Thyroid gland (tissue), 4 donors: ENCODE results near the gene DFFA. TPM values are rescaled to one million over a fixed set of nuclear protein-coding genes. Genes with fewer than 3 reads are reported as not detected.

Source experiments
- DNase-seq, 2 donors: peaks; one replicate each; pipeline ENCODE4 v3.0.0-alpha.2; 2019
- H3K27ac ChIP-seq, 3 donors: fragments of 200-600 bp; sonication (generic); 1 replicate in 2 of 3; 2 replicates in 1 of 3; pipeline ENCODE4 v1.5.1; 2016 to 2019; ENCODE audit warnings: mild to moderate bottlenecking in 1 of 3, moderate library complexity in 1 of 3
- H3K27me3 ChIP-seq: fragments of 200-600 bp; sonication (generic); one replicate; pipeline ENCODE4 v1.5.1; 2019
- H3K36me3 ChIP-seq, 2 donors: fragments of 200-600 bp; sonication (generic); one replicate each; pipeline ENCODE4 v1.5.1; 2016 to 2019
- H3K4me1 ChIP-seq, 2 donors: fragments of 200-600 bp; sonication (generic); one replicate each; pipeline ENCODE4 v1.5.1; 2017 to 2019
- H3K4me3 ChIP-seq, 3 donors: fragments of 200-600 bp; sonication (generic); replicated peaks in 1 of 3; 1 replicate in 2 of 3; 2 replicates in 1 of 3; pipeline ENCODE4 v1.5.1; 2016; ENCODE audit warnings: mild to moderate bottlenecking in 1 of 3
- H3K9me3 ChIP-seq: fragments of 200-600 bp; sonication (generic); one replicate; pipeline ENCODE4 v1.5.1; 2017
- POLR2A ChIP-seq, 2 donors: fragments of 450-650 bp; IDR thresholded peaks; one replicate each; pipeline ENCODE4 v1.6.1; 2017; ENCODE audit warnings: antibody characterized with exemption in 2 of 2, mild to moderate bottlenecking in 2 of 2, moderate library complexity in 1 of 2
- WGBS, 2 donors: methylation state at CpG; one replicate each; pipeline ENCODE4 v1.1.5; 2017; 5-methylcytosine and 5-hydroxymethylcytosine counted together
- intact Hi-C: fragments of 100-400 bp; cut with DNase I; formaldehyde crosslinking; loops from one replicate; pipeline ENCODE4 v1.15.1; 2023
- total RNA-seq, 4 donors: library from RNA; depleted of rRNA; stranded (reverse); fragments of >200 nt; gene quantifications; one replicate each; pipeline ENCODE4 v1.2.3, GENCODE V29; 2016
- TF ChIP-seq, protein P1 (sequence below), 6 experiments: fragments of 200-600 bp in 3 of 6; fragments of 450-650 bp in 3 of 6; sonication (generic) in 3 of 6; IDR thresholded peaks; one replicate each; pipeline ENCODE4 v1.5.1; 2016 to 2019; ENCODE audit warnings: antibody characterized with exemption in 6 of 6, mild to moderate bottlenecking in 2 of 6, inconsistent platforms in 1 of 6, moderate library complexity in 1 of 6

Gene DFFA
- total RNA-seq, 4 donors from 2014 or later = 24.2 to 30.3 (median 27.5) TPM

DNA sequence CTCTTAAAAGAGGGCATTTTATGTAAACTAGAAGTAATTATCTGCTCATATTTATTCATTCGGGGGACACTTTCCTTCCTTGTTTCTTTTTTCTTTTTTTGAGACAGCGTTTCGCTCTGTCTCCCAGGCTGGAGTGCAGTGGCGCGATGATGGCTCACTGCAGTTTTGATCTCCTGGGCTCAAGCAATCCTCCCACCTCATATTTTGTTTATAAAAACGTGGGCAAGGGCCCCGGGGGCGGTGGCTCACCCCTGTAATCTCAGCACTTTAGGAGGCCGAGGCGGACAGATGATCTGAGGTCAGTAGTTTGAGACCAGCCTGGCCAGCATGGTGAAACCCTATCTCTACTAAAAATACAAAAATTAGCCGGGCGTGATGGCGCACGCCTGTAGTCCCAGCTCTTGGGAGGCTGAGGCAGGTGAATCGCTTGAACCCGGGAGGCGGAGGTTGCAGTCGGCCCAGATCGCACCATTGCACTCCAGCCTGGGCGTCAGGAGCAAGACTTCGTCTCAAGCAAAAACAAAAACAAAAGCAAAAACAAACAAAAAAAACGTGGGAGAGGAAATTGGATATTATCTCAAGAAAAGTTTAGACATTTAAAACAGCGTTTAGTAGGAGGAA, 926 bp upstream of the DFFA start:
- WGBS, 2 donors = 85 to 88% methylated on average over 23 of the region's 23 CpGs

DNA sequence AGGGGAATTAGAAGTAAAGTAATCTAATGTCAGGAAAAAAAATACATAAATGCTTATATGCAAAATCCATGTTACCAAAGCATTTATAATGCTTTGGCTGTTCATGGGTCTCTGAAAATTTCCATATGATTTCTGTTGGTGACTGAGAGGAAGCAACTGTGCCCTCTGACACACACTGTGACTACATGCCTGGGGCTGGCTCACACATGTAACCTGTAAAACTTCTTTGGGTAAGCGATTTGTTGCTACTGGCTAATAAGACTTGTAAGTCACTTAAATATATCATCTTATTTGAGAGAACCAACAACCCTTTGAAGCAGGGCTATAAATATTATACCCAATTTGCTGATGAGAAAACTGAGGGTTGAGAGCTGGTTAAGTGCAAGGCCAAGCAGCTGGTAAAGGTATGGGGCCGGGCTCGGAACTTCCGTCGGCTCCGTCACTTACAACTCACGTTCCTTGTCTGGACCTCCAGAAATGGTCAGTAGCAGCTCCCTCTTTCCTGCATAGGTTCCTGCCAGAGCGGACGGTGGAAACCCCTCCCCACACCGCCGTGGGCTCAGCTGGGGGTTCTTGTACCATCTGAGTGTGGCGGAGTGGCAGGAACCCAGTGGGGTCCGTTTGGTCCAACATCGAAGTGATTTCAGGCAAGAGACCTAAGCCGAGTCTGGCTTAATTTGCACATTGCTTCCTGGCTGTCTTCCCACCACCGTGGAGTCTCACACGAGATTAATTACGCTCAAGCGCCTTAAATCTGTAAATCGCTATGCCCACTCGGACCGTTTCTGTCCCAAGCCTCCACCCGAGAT, 714 bp downstream of the DFFA start:
- Histone ChIP-seq H3K27me3 (no peaks in the 10 kb centered on the region), H3K9me3 (no peaks in the 10 kb centered on the region), H3K4me1 (peaks cover 4 to 15% of the 10 kb centered on the region in 2 donors), H3K4me3 (peak overlapping the region; percentile 31 to 80 (median 60)), H3K36me3 (peaks cover 0 to 18% of the 10 kb centered on the region in 2 donors), H3K27ac (peak overlapping the region in 2 of 3 donors; percentile 20 to 71)
- 6 to 8% methylated on average over 23 of the region's 23 CpGs for WGBS, 2 donors
- TF ChIP-seq POLR2A (IDR thresholded peaks at IDR 0.05) = no peak
- TF ChIP-seq, protein P1, sequence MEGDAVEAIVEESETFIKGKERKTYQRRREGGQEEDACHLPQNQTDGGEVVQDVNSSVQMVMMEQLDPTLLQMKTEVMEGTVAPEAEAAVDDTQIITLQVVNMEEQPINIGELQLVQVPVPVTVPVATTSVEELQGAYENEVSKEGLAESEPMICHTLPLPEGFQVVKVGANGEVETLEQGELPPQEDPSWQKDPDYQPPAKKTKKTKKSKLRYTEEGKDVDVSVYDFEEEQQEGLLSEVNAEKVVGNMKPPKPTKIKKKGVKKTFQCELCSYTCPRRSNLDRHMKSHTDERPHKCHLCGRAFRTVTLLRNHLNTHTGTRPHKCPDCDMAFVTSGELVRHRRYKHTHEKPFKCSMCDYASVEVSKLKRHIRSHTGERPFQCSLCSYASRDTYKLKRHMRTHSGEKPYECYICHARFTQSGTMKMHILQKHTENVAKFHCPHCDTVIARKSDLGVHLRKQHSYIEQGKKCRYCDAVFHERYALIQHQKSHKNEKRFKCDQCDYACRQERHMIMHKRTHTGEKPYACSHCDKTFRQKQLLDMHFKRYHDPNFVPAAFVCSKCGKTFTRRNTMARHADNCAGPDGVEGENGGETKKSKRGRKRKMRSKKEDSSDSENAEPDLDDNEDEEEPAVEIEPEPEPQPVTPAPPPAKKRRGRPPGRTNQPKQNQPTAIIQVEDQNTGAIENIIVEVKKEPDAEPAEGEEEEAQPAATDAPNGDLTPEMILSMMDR (IDR thresholded peaks at IDR 0.05) = no peak
- intact Hi-C loops = no loop called here
- no peak for DNase-seq

More for the DNA sequence above, 926 bp upstream of the DFFA start:
- H3K27me3 ChIP-seq = no peaks in the 10 kb centered on the region
- H3K27ac ChIP-seq = no peak overlapping the region
- peaks cover 0 to 9% of the 10 kb centered on the region in 2 donors for H3K36me3 ChIP-seq
- no peaks in the 10 kb centered on the region for H3K9me3 ChIP-seq
- intact Hi-C loops = no loop called here
- peaks cover 4 to 15% of the 10 kb centered on the region in 2 donors for H3K4me1 ChIP-seq
- DNase-seq = no peak
- TF ChIP-seq, protein P1 (IDR thresholded peaks at IDR 0.05) = no peak
- no peak for TF ChIP-seq POLR2A (IDR thresholded peaks at IDR 0.05)
- H3K4me3 ChIP-seq = no peak overlapping the region

GRCh38 chr1:10470043-10470442, 2.3 kb downstream of the DFFA start:
- DNase-seq = no peak
- Histone ChIP-seq H3K4me1 (peaks cover 0 to 8% of the 10 kb centered on the region in 2 donors), H3K27ac (no peak overlapping the region), H3K9me3 (no peaks in the 10 kb centered on the region), H3K36me3 (peaks cover 1 to 33% of the 10 kb centered on the region in 2 donors), H3K4me3 (no peak overlapping the region), H3K27me3 (no peaks in the 10 kb centered on the region)
- no peak for TF ChIP-seq POLR2A (IDR thresholded peaks at IDR 0.05)
- TF ChIP-seq, protein P1 (IDR thresholded peaks at IDR 0.05) = no peak
- 91 to 97% methylated on average over 4 of the region's 4 CpGs for WGBS, 2 donors
- intact Hi-C loops = no loop called here

DNA sequence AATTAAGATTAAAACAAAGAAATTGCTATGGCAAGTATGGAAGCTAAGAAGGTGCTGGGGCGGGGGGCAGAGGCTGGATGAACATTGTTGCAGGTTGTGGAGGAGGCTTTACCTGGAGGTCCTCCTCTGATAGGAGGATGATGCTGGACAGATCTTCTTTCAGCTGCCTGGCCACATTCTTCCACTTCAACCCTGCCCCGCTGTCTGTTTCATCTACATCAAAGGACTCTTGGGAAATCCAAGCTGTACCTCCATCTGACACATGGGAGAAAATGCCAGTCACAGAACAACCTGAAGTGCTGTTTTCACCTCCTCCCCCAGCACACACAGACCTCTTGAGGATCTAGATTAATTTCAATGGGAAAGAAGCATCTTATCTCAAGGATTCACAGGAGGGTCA, 5.3 kb downstream of the DFFA start:
- H3K27me3 ChIP-seq = no peaks in the 10 kb centered on the region
- TF ChIP-seq POLR2A (IDR thresholded peaks at IDR 0.05) = no peak
- TF ChIP-seq, protein P1 (IDR thresholded peaks at IDR 0.05) = no peak
- DNase-seq = no peak
- 97 to 98% methylated on average over 2 of the region's 2 CpGs for WGBS, 2 donors
- H3K27ac ChIP-seq = no peak overlapping the region
- H3K4me1 ChIP-seq = peaks cover 0 to 8% of the 10 kb centered on the region in 2 donors
- H3K36me3 ChIP-seq = peaks cover 24 to 60% of the 10 kb centered on the region in 2 donors
- H3K9me3 ChIP-seq = no peaks in the 10 kb centered on the region
- intact Hi-C loops = no loop called here
- H3K4me3 ChIP-seq = no peak overlapping the region

DNA sequence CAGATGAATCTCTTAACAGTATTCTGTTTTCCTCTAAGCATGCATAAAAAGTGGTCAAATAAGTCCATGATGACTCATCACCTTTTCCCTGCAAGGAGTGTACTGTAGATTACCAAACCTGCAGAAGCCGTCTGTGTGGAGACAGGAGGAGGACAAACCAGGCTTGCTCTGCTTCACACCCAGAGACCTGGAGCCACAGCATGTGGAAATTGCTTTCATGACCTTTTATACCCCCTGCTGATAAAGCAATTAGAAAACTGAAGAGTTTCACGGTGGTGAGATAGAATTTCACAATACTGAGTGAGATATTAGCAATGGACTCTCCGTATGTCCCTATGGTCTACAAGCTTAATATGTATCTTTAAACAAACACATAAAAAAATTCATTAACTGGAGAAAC, 13.1 kb downstream of the DFFA start:
- no peak for TF ChIP-seq POLR2A (IDR thresholded peaks at IDR 0.05)
- TF ChIP-seq, protein P1 (IDR thresholded peaks at IDR 0.05) = no peak
- H3K4me1 ChIP-seq = no peaks in the 10 kb centered on the region
- H3K27ac ChIP-seq = no peak overlapping the region
- H3K36me3 ChIP-seq = peaks cover 21 to 23% of the 10 kb centered on the region in 2 donors
- no peak overlapping the region for H3K4me3 ChIP-seq
- 73 to 80% methylated on average over 3 of the region's 3 CpGs for WGBS, 2 donors
- H3K27me3 ChIP-seq = no peaks in the 10 kb centered on the region
- no peak for DNase-seq
- intact Hi-C loops = no loop called here
- no peaks in the 10 kb centered on the region for H3K9me3 ChIP-seq
